HUDEP-2 (cell line): ENCODE results near the gene RNASE12.

ENCODE experiments used
- DNase-seq, 76 experiments: peaks; one replicate each; lab custom pipeline; 2025; ENCODE audit not compliant: unreplicated experiment in 76 of 76; lab: John Stamatoyannopoulos, UW

Gene RNASE12

GRCh38 chr14:20548414-20549158 lies 42.6 kb downstream of the RNASE12 start:
- DNase-seq = no peak

GRCh38 chr14:20546877-20547276 lies 44.3 kb downstream of the RNASE12 start:
- DNase-seq = no peak
